GM12878 (cell line): ENCODE data around the gene CPLANE2. TPM values are rescaled to one million over a fixed set of nuclear protein-coding genes. Genes with fewer than 3 reads are reported as not detected.

ENCODE experiments used
- ATAC-seq: fragments of 200-7000 bp; cut with Tn5 transposase; 3 replicates; pipeline ENCODE4 v1.9.1; 2020; ENCODE audit warnings: mild to moderate bottlenecking, moderate library complexity
- BruUV-seq: library from RNA; stranded (reverse); fragments of 400-500 nt; replicated peaks from 2 replicates; lab custom pipeline; 2021; lab: Mats Ljungman, UMichigan
- CTCF ChIA-PET: fragments of 300-600 bp; sonication (Branson Sonifier 250); formaldehyde crosslinking; extraction: SDS; loops from one replicate; lab custom pipeline; 2021; ENCODE audit warnings: inconsistent platforms; lab: Yijun Ruan, JAX
- POLR2A ChIA-PET: fragments of 350-600 bp; formaldehyde crosslinking; extraction: SDS; loops from one replicate; lab custom pipeline; 2021; ENCODE audit warnings: inconsistent platforms; lab: Charles Lee
- RAD21 ChIA-PET: fragments of 300-600 bp; sonication (Branson Sonifier 250); formaldehyde crosslinking; loops from one replicate; lab custom pipeline; 2023; ENCODE audit warnings: antibody characterized with exemption; ENCODE audit not compliant: unreplicated experiment; lab: Charles Lee
- SMC1A ChIA-PET: fragments of 300-600 bp; sonication (Branson Sonifier 250); formaldehyde crosslinking; loops from one replicate; lab custom pipeline; 2023; ENCODE audit not compliant: unreplicated experiment, uncharacterized antibody; lab: Charles Lee
- DNase-seq: peaks from one replicate; pipeline ENCODE4 v3.0.0-alpha.2; 2011; ENCODE audit warnings: low read depth, low spot score
- FAIRE-seq: peaks from 3 replicates; lab custom pipeline; 2011; peaks lifted over from hg19 to GRCh38; lab: Jason Lieb, UNC
- H2AFZ ChIP-seq: 2 replicates; pipeline ENCODE4 v1.6.0; 2011; ENCODE audit warnings: low read depth, low read length, control low read depth; ENCODE audit not compliant: control insufficient read depth
- H3K27ac ChIP-seq: 2 replicates; pipeline ENCODE4 v1.5.1; 2011; ENCODE audit warnings: control low read depth; ENCODE audit not compliant: control insufficient read depth, insufficient read depth
- H3K27me3 ChIP-seq, 2 experiments: replicated peaks in 1 of 2; 2 replicates each; pipeline versions ENCODE4 v1.6.0 to v1.6.1; 2011; ENCODE audit warnings: low read length in 1 of 2; ENCODE audit not compliant: control insufficient read depth in 2 of 2, insufficient read depth in 2 of 2
- H3K36me3 ChIP-seq, 2 experiments: 2 replicates each; pipeline ENCODE4 v1.5.1; 2011; ENCODE audit warnings: low read length in 1 of 2; ENCODE audit not compliant: control insufficient read depth in 2 of 2, insufficient read depth in 2 of 2
- H3K4me1 ChIP-seq: 2 replicates; pipeline ENCODE4 v1.6.1; 2011; ENCODE audit warnings: mild to moderate bottlenecking, low read length, moderate library complexity, mixed read lengths; ENCODE audit not compliant: control insufficient read depth, insufficient read depth
- H3K4me2 ChIP-seq: 2 replicates; pipeline ENCODE4 v1.6.0; 2011; ENCODE audit warnings: control low read depth; ENCODE audit not compliant: control insufficient read depth, insufficient read depth
- H3K4me3 ChIP-seq: fragments of 200-600 bp; sonication (generic); 2 replicates; pipeline ENCODE4 v1.5.1; 2016
- H3K79me2 ChIP-seq: 2 replicates; pipeline ENCODE4 v1.6.0; 2011; ENCODE audit warnings: low read length; ENCODE audit not compliant: control insufficient read depth, insufficient read depth
- H3K9ac ChIP-seq: 2 replicates; pipeline ENCODE4 v1.8.0; 2011; ENCODE audit warnings: low read length, control low read depth, mixed read lengths; ENCODE audit not compliant: control insufficient read depth, insufficient read depth
- H3K9me3 ChIP-seq: replicated peaks from 3 replicates; pipeline ENCODE4 v1.5.1; 2011; ENCODE audit warnings: mild to moderate bottlenecking, low read length; ENCODE audit not compliant: control insufficient read depth, insufficient read depth
- H4K20me1 ChIP-seq: 2 replicates; pipeline ENCODE4 v1.6.0; 2011; ENCODE audit not compliant: control insufficient read depth, insufficient read depth
- CTCF ChIP-seq, 3 experiments: IDR thresholded peaks in 2 of 3; conservative IDR thresholded peaks in 1 of 3; 2 replicates each; pipeline ENCODE4 v1.5.1; 2011; ENCODE audit warnings: low read depth in 3 of 3, low read length in 3 of 3, mild to moderate bottlenecking in 3 of 3, control low read depth in 2 of 3, moderate library complexity in 2 of 3, inconsistent platforms in 1 of 3, mixed read lengths in 1 of 3; ENCODE audit not compliant: control insufficient read depth in 2 of 3, insufficient read depth in 1 of 3; ENCODE audit errors: extremely low read depth in 1 of 3
- NR2C2 ChIP-seq: IDR thresholded peaks from 2 replicates; pipeline ENCODE4 v1.6.1; 2011; ENCODE audit warnings: borderline replicate concordance, low read depth; ENCODE audit not compliant: control insufficient read depth, insufficient read length
- RAD21 ChIP-seq: IDR thresholded peaks from 2 replicates; pipeline ENCODE4 v1.6.1; 2011; ENCODE audit warnings: mild to moderate bottlenecking, low read depth, low read length, moderate library complexity; ENCODE audit not compliant: insufficient read depth
- RB1 ChIP-seq: fragments of 450-650 bp; formaldehyde crosslinking; IDR thresholded peaks from 2 replicates; pipeline ENCODE4 v1.6.1; 2017; ENCODE audit warnings: mild to moderate bottlenecking, borderline replicate concordance
- SMC3 ChIP-seq: IDR thresholded peaks from 2 replicates; pipeline ENCODE4 v1.6.1; 2011; ENCODE audit warnings: low read length, improper control_type of control experiment, borderline replicate concordance
- YY1 ChIP-seq: IDR thresholded peaks from 2 replicates; pipeline ENCODE4 v1.6.1; 2011; ENCODE audit warnings: low read depth, mild to moderate bottlenecking, low read length
- WGBS: methylation state at CpG from one replicate; pipeline ENCODE4 v1.1.6; 2016; ENCODE audit warnings: low lambda C conversion rate; ENCODE audit not compliant: insufficient replicate concordance, insufficient coverage; ENCODE audit errors: missing lambda C conversion rate; 5-methylcytosine and 5-hydroxymethylcytosine counted together
- in situ Hi-C: fragments of 300-500 bp; cut with MboI; formaldehyde crosslinking; loops from 9 replicates; pipeline ENCODE4 v1.14.3; 2018; ENCODE audit warnings: mixed read lengths
- intact Hi-C: fragments of 100-400 bp; cut with micrococcal nuclease; formaldehyde crosslinking; loops from one replicate; pipeline ENCODE4 v1.14.2; 2022; ENCODE audit not compliant: unreplicated experiment
- polyA plus RNA-seq, 11 experiments: library from polyadenylated mRNA; depleted of rRNA in 4 of 11; unstranded in 6 of 11; stranded (reverse) in 5 of 11; fragments of >200 nt; fragmentation: Nextera tagmentation in 4 of 11; fragmentation: Illumina TruSeq in 1 of 11; extraction: Ambion mirVana in 4 of 11; extraction: Trizol in 1 of 11; gene quantifications; 1 replicate in 1 of 11; 2 replicates in 10 of 11; pipeline versions ENCODE4 v1.2.1 to v1.2.3, GENCODE V29; 2011 to 2016; ENCODE audit warnings: inconsistent platforms in 2 of 11, missing spikeins in 2 of 11, low read depth in 1 of 11
- total RNA-seq, 4 experiments: library from RNA; depleted of rRNA in 3 of 4; stranded (reverse); fragments of >200 nt in 3 of 4; fragmentation: Illumina TruSeq in 1 of 4; extraction: Trizol in 1 of 4; gene quantifications; 2 replicates each; pipeline versions ENCODE4 v1.2.1 to v1.2.3, GENCODE V29; 2013 to 2021

Gene CPLANE2
- total and polyA plus RNA-seq, 10 of the 15 experiments (the other 5 are each of a cell fraction or from before 2014, with no cell fraction given) = 0.09 to 4.5 (median 2.3) TPM; not detected in 1

- ChIA-PET RAD21 (interaction anchor here (0.7 to 2.4 kb wide), 10 partner anchors 21 to 165 kb away, joined by 3 to 18 read pairs (median 4); no protein-coding TSS in a partner anchor), CTCF (interaction anchor here (0.7 to 4.7 kb wide), 18 partner anchors 8 to 199 kb away, joined by 3 to 40 read pairs (median 4); partner anchors contain the start of genes FAM131C and FBXO42), SMC1A (interaction anchor here (0.9 to 3.6 kb wide), 11 partner anchors 10 to 165 kb away, joined by 3 to 22 read pairs (median 4); no protein-coding TSS in a partner anchor), POLR2A (no interaction called here)
- no peak overlapping the region for H3K4me3 ChIP-seq
- H3K4me2 ChIP-seq = no peak overlapping the region
- peaks cover 11% of the 10 kb centered on the region for H3K4me1 ChIP-seq
- FAIRE-seq (peak; percentile 77), ATAC-seq (peak; percentile 88), DNase-seq (peak; percentile 21)
- TF ChIP-seq YY1 (peak; percentile 46; the same call in 1 of the 2 replicates), NR2C2 (no peak), SMC3 (peak; percentile 75), CTCF (IDR thresholded peaks at IDR 0.05 in 2 of 3, conservative IDR thresholded peaks at IDR 0.05 in 1 of 3; ENCODE audit: control insufficient read depth in 2 of 3, extremely low read depth in 1 of 3, insufficient read depth in 1 of 3, low read depth in 3 of 3, low read length in 3 of 3) (peak; percentile 91 to 94 (median 91)), RAD21 (peak; percentile 93), RB1 (no peak)
- no peak overlapping the region for H2AFZ ChIP-seq
- H3K36me3 ChIP-seq = peaks cover 4% of the 10 kb centered on the region in 2 experiments; a peak in 1 of 4 replicates
- H3K79me2 ChIP-seq = no peaks in the 10 kb centered on the region
- in situ Hi-C loops (loop anchor here (5.0 kb wide), 1 partner anchor 167 kb away; no protein-coding TSS in a partner anchor), intact Hi-C loops (loop anchor here (1.0 kb wide), 2 partner anchors 57 to 162 kb away; no protein-coding TSS in a partner anchor)
- H4K20me1 ChIP-seq = no peaks in the 10 kb centered on the region
- H3K27ac ChIP-seq = no peak overlapping the region
- BruUV-seq = TSS peak; percentile 19
- WGBS = 35% methylated on average over 8 of the region's 8 CpGs
- H3K27me3 ChIP-seq = no peaks in the 10 kb centered on the region
- no peaks in the 10 kb centered on the region for H3K9me3 ChIP-seq
- H3K9ac ChIP-seq = no peak overlapping the region
Measured at GRCh38 chr1:16243936-16244649, 7.1 kb upstream of the CPLANE2 start.
